Omental fat pad (tissue), 4 donors: ENCODE measurements around the gene SCO2. TPM values are rescaled to one million over a fixed set of nuclear protein-coding genes. Genes with fewer than 3 reads are reported as not detected.

ENCODE experiments used
- ATAC-seq: fragments of 150-250 bp; one replicate; pipeline ENCODE4 v1.9.1; 2016; ENCODE audit warnings: mild to moderate bottlenecking, moderate library complexity; ENCODE audit not compliant: low FRiP score
- DNase-seq: peaks from one replicate; pipeline ENCODE4 v3.0.0-alpha.2; 2019; ENCODE audit warnings: low spot score
- total RNA-seq, 4 donors: library from RNA; depleted of rRNA; stranded (reverse); fragments of >200 nt; gene quantifications; one replicate each; pipeline ENCODE4 v1.1.0, GENCODE V29; 2016
- TF ChIP-seq, protein P1 (sequence below), 3 donors: fragments of 450-650 bp; IDR thresholded peaks; one replicate each; pipeline ENCODE4 v1.5.1; 2016 to 2017; ENCODE audit warnings: antibody characterized with exemption in 3 of 3, mild to moderate bottlenecking in 3 of 3, moderate library complexity in 2 of 3

The SCO2 gene
- total RNA-seq, 4 donors from 2014 or later, result 2.8 to 15.0 (median 9.2) TPM

DNA sequence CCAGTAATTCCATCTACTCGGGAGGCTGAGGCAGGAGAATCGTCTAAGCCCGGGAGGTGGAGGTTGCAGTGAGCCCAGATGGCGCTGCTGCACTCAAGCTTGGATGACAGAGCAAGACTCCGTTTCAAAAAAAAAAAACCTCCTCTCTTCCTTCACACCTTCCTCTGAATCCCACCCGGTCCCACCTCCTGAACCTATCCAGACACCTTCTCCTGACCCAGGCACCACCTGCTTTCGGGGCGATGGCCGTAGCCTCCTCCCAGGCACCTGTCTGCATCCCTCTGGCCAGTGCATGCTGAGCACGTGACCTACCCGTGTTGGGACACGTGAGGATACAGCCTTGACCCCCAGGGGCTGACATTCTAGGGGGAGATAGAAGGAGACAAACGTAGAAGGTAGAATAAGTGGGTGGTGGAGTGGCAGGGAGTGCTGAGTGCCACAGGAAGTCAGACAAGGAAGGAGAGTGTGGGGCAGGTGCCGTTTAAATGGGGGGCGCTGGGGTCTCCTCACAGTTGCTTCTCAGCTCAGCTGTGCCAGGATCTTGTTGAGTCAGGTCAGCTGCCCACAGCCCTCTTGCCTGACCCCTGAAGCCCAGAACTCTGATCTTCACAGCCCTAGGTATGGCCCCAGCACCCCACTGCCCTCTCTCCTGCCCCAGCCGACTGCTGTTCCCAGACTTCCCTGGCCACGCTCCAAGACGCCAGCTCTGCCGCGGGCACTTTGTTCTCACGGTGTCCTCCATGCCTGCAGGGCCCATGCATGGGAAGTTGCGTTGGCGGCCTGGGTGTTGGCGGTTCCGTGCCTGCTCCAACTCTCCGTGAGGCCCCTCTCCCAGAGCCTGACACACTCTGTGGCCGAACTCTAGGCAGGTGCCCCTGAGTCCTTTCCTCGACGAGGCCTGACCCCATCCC is 39.9 kb downstream of the SCO2 start:
- DNase-seq (no peak), ATAC-seq (no peak)
- TF ChIP-seq, protein P1, sequence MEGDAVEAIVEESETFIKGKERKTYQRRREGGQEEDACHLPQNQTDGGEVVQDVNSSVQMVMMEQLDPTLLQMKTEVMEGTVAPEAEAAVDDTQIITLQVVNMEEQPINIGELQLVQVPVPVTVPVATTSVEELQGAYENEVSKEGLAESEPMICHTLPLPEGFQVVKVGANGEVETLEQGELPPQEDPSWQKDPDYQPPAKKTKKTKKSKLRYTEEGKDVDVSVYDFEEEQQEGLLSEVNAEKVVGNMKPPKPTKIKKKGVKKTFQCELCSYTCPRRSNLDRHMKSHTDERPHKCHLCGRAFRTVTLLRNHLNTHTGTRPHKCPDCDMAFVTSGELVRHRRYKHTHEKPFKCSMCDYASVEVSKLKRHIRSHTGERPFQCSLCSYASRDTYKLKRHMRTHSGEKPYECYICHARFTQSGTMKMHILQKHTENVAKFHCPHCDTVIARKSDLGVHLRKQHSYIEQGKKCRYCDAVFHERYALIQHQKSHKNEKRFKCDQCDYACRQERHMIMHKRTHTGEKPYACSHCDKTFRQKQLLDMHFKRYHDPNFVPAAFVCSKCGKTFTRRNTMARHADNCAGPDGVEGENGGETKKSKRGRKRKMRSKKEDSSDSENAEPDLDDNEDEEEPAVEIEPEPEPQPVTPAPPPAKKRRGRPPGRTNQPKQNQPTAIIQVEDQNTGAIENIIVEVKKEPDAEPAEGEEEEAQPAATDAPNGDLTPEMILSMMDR (IDR thresholded peaks at IDR 0.05), result no peak

DNA sequence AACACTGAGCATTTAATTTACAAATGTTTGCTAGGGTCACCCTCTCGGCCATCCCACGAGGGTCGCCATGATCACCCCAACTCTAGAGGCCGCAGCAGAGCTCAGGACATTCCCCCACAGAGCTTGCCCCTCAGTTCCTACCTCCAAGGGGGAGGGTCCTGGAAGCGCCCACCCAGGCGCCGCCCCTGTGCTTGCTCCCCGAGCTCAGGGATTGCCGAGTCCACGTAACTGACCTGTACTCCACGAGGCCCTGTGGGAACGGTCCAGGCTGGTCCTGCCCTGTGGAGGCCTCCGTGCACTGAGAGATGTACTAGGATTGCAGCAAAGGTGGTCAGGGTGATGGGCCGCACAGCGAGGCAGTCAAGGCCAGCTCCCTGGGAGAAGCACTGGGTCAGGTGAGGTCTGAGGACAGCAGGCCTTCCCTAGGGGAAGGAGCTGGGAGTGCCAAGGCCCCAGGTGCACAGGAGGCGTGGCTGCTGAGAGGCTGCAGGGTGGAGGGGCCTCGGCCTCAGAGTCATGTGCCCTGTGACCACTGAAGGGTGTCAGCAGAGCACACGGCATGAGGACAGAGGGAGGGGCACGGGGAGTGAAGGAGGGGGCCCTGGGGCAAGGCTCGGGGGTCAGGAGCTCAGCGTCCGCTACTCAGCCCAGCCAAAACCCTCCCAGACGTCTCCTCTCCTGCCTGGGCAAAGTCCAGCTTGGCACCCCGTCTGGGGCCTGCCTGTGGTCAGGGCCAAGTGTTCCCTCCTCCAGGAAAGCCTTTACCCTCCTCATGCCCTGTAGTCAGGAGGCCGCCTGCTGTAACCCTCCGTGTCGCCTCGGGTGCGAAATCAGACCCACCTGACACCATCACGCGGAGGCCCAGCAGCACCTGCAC is 41.2 kb downstream of the SCO2 start:
- DNase-seq (no peak), ATAC-seq (no peak)
- TF ChIP-seq, protein P1 (IDR thresholded peaks at IDR 0.05), result no peak

DNA sequence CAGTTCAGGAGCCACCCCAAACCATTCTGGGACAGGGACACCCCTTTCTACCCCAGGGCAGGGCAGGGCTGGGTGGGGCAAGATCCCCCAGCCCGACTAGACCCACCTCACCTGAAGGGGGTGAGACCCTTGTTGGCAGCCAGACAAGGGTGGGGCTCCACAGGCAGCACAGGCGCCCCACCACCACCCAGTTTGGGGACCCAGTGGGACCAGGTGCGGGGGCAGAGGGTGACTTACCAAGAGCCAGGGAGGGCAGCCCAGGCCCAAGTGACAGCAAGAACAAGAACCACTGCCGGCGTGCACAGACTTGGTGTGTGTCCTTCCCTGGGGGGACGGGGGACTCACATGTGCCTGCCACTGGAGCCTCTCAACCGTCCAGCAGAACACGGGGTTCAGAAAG is 41.8 kb downstream of the SCO2 start:
- TF ChIP-seq, protein P1 (IDR thresholded peaks at IDR 0.05), result no peak
- ATAC-seq (no peak), DNase-seq (no peak)

DNA sequence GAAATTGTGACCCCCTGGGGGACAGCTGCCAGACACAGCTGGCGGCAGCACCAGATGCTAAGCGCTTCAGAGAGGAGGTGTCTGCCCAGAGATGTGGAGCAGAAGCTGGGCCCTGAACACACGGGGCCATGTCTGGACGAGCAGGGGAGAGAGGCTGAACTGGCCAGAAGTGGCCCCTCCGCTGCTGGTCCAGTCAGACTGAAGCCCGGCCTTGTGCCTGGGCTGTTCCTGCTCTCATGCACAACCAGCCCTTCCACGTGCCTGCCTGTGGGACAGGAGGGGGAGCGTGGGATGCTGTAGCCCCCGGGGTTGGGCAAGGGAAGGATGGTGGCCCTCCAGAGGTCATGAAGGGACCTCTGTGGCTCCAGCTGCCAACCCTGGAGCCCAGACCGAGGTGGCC is 42.3 kb downstream of the SCO2 start:
- DNase-seq (no peak), ATAC-seq (no peak)
- TF ChIP-seq, protein P1 (IDR thresholded peaks at IDR 0.05), result no peak

DNA sequence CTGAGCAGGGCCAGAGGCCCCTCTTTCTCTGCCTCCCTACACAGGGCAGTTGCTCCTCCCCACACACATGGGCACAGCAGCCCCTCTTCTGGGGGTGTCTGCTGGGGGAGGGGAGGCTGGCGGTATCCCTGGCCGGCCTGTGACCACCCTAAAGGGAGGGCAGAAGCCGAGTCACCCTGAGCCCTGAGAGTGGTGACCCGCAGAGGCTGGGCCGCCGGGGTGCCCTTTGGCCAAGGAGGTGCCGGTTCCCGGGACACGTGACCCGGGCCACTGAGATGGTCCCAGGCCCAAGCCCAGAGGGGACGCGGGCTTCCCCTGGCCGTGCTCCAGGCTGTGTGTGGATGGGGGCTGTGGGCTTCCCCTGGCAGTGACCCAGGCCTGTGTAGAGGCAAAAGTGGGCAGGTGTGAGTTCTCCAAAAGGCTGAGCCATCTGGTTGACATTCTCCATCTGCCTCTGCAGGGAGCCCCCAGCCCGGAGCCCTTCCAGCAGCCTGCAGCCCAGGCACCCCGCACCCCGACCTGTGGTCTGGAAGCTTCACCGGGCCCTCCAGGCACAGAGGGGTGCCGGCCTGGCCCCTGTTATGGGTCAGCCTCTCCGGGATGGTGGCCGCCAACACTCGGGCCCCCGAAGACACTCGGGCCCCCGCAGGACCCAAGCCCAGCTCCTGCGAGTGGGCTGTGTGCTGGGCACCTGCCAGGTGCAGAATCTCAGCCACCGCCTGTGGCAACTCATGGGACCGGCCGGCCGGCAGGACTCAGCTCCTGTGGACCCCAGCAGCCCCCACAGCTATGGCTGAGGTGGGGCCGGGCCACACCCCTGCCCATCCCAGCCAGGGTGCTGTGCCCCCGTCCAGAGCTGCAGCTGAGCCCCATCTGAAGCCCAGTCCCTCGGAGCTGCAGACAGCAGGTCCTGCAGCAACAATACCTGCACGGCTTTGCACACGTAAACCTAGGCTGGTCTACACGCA is 43.0 kb downstream of the SCO2 start:
- TF ChIP-seq, protein P1 (IDR thresholded peaks at IDR 0.05), result no peak
- DNase-seq, result no peak
- ATAC-seq, result no peak

DNA sequence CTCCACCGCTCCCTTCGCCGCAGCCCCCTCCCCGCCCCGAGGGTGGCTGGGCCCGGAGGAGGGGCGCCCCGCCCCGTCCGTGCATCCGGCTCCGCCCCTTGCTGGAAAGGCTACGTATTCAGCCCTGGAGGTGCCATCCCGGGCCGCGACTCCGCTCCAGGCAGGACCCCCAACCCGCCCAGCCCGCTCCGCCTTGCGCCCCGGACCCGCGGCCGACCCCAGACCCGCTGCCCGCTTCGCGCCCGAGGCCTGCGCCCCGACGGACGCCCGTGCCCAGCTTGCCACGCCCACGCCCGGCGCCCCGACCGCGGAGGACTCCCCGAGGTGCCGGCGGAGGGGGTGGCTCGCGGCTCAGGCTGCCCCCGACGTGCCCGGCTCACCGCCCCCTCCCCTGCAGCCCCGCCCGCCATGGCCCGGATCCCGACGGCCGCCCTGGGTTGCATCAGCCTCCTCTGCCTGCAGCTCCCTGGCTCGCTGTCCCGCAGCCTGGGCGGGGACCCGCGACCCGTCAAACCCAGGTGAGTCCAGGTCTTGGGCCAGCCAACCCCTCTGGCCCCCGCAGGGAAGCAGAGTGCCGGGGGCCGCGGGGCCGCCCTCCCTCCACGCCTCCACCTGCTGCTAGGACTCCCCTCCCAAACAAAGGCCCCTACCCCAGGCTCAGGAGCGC is 43.8 kb downstream of the SCO2 start, which contains the start of gene ADM2:
TSS of gene ADM2 (plus strand) at position 104 of the 667 bp plus-strand sequence. CDS start at position 409, 305 bp downstream.
- TF ChIP-seq, protein P1 (IDR thresholded peaks at IDR 0.05), result no peak
- no peak for DNase-seq
- ATAC-seq, result no peak
